ENCODE measurements around the gene CILP. TPM values are rescaled to one million over a fixed set of nuclear protein-coding genes. Genes with fewer than 3 reads are reported as not detected.

The CILP gene
- total RNA-seq, 1 experiment from 2014 or later = not detected

GRCh38 chr15:65245096-65245856 lies 34.0 kb upstream of the CILP start:
- ChIA-PET POLR2A (no interaction called here), CTCF (interaction anchor here (0.6 to 1.4 kb wide), 2 partner anchors 33 to 1412 kb away, joined by 3 to 4 read pairs; partner anchors contain the start of gene CILP)
- Mint-ChIP-seq H3K27me3 (ENCODE audit: low read depth) (no peaks in the 10 kb centered on the region), H3K4me1 (peaks cover 10% of the 10 kb centered on the region), H3K36me3 (no peaks in the 10 kb centered on the region), H3K9me3 (peaks cover 8% of the 10 kb centered on the region; the same call in 1 of the 2 replicates), H3K4me3 (no peak overlapping the region), H3K27ac (no peak overlapping the region)
- DNase-seq (ENCODE audit: low spot score) (no peak), ATAC-seq (no peak)
- TF ChIP-seq FOXK1 (CRISPR knock-in tag; IDR thresholded peaks at IDR 0.05) = no peak
- TF ChIP-seq NR1H2 (CRISPR knock-in tag; IDR thresholded peaks at IDR 0.05) = no peak
- TF ChIP-seq SMAD3 (CRISPR knock-in tag; IDR thresholded peaks at IDR 0.05; ENCODE audit: borderline replicate concordance) = no peak
- no peak for TF ChIP-seq ELF4 (CRISPR knock-in tag; IDR thresholded peaks at IDR 0.05; ENCODE audit: low read depth)
- TF ChIP-seq TEAD4 (CRISPR knock-in tag; IDR thresholded peaks at IDR 0.05) = no peak
- no peak for TF ChIP-seq TCF7 (CRISPR knock-in tag; IDR thresholded peaks at IDR 0.05; ENCODE audit: low read depth)
- TF ChIP-seq FOXP4 (CRISPR knock-in tag; IDR thresholded peaks at IDR 0.05) = no peak
- TF ChIP-seq RELA (CRISPR knock-in tag; IDR thresholded peaks at IDR 0.05; ENCODE audit: borderline replicate concordance) = no peak
- TF ChIP-seq GABPB1 (CRISPR knock-in tag; IDR thresholded peaks at IDR 0.05) = peak; percentile 48

- Mint-ChIP-seq H3K4me1 (peaks cover 10% of the 10 kb centered on the region), H3K27ac (no peak overlapping the region), H3K27me3 (ENCODE audit: low read depth) (no peaks in the 10 kb centered on the region), H3K36me3 (no peaks in the 10 kb centered on the region), H3K4me3 (no peak overlapping the region), H3K9me3 (peaks cover 8% of the 10 kb centered on the region; the same call in 1 of the 2 replicates)
- ChIA-PET POLR2A (no interaction called here), CTCF (no interaction called here)
- ATAC-seq (no peak), DNase-seq (ENCODE audit: low spot score) (no peak)
- no peak for TF ChIP-seq E2F1 (CRISPR knock-in tag; IDR thresholded peaks at IDR 0.05)
- no peak for TF ChIP-seq RELA (CRISPR knock-in tag; IDR thresholded peaks at IDR 0.05; ENCODE audit: borderline replicate concordance)
- no peak for TF ChIP-seq ATF1 (CRISPR knock-in tag; IDR thresholded peaks at IDR 0.05)
- no peak for TF ChIP-seq OVOL2 (CRISPR knock-in tag; IDR thresholded peaks at IDR 0.05; ENCODE audit: borderline replicate concordance)
- no peak for TF ChIP-seq GABPB1 (CRISPR knock-in tag; IDR thresholded peaks at IDR 0.05)
- no peak for TF ChIP-seq PRRX2 (CRISPR knock-in tag; IDR thresholded peaks at IDR 0.05)
- TF ChIP-seq FOXP4 (CRISPR knock-in tag; IDR thresholded peaks at IDR 0.05) = no peak
- no peak for TF ChIP-seq SMAD4 (CRISPR knock-in tag; IDR thresholded peaks at IDR 0.05)
- TF ChIP-seq STAT6 (CRISPR knock-in tag; conservative IDR thresholded peaks at IDR 0.05; ENCODE audit: low read depth) = no peak
- no peak for TF ChIP-seq HMGXB4 (CRISPR knock-in tag; IDR thresholded peaks at IDR 0.05)
- no peak for TF ChIP-seq KAT7 (CRISPR knock-in tag; IDR thresholded peaks at IDR 0.05; ENCODE audit: borderline replicate concordance)
- no peak for TF ChIP-seq ESRRA (CRISPR knock-in tag; IDR thresholded peaks at IDR 0.05; ENCODE audit: borderline replicate concordance)
- no peak for TF ChIP-seq ARID4B (CRISPR knock-in tag; IDR thresholded peaks at IDR 0.05; ENCODE audit: borderline replicate concordance)
- no peak for TF ChIP-seq FOXJ3 (CRISPR knock-in tag; IDR thresholded peaks at IDR 0.05; ENCODE audit: borderline replicate concordance)
These were observed 33.4 kb upstream of the CILP start for GRCh38 chr15:65244638-65245037.

Data from WTC11 (cell line).